Gastrocnemius medialis (tissue), 4 donors: ENCODE results near the gene RETN. TPM values are rescaled to one million over a fixed set of nuclear protein-coding genes. Genes with fewer than 3 reads are reported as not detected.

ENCODE experiments used
- ATAC-seq, 2 donors: fragments of 150-250 bp; one replicate each; pipeline ENCODE4 v1.9.1; 2016
- DNase-seq, 2 donors: peaks; one replicate each; pipeline ENCODE4 v3.0.0-alpha.2; 2019
- H3K27ac ChIP-seq, 4 donors: fragments of 200-600 bp; sonication (generic); 1 replicate in 1 of 4; 2 replicates in 3 of 4; pipeline ENCODE4 v1.5.1; 2016 to 2018; ENCODE audit warnings: mild to moderate bottlenecking in 2 of 4, moderate library complexity in 1 of 4
- H3K27me3 ChIP-seq, 3 donors: fragments of 200-600 bp; sonication (generic) in 2 of 3; 1 replicate in 1 of 3; 2 replicates in 2 of 3; pipeline versions ENCODE4 v1.5.1 to v1.6.0; 2016 to 2019; ENCODE audit warnings: mild to moderate bottlenecking in 1 of 3, moderate library complexity in 1 of 3
- H3K36me3 ChIP-seq, 2 donors: fragments of 200-600 bp; sonication (generic) in 1 of 2; one replicate each; pipeline ENCODE4 v1.5.1; 2017 to 2018
- H3K4me1 ChIP-seq, 2 donors: fragments of 200-600 bp; sonication (generic) in 1 of 2; one replicate each; pipeline ENCODE4 v1.5.1; 2016 to 2017; ENCODE audit warnings: mild to moderate bottlenecking in 2 of 2
- H3K4me3 ChIP-seq, 4 donors: fragments of 200-600 bp; sonication (generic) in 3 of 4; 1 replicate in 1 of 4; 2 replicates in 3 of 4; pipeline ENCODE4 v1.5.1; 2016 to 2019; ENCODE audit warnings: mild to moderate bottlenecking in 2 of 4
- H3K9me3 ChIP-seq, 3 donors: fragments of 200-600 bp; sonication (generic) in 2 of 3; 1 replicate in 1 of 3; 2 replicates in 2 of 3; pipeline ENCODE4 v1.5.1; 2016 to 2019
- POLR2A ChIP-seq, 2 donors: fragments of 450-650 bp; IDR thresholded peaks; one replicate each; pipeline ENCODE4 v1.6.1; 2017; ENCODE audit warnings: antibody characterized with exemption in 2 of 2, mild to moderate bottlenecking in 2 of 2, moderate library complexity in 2 of 2
- in situ Hi-C, 4 donors: fragments of 200-750 bp; cut with MboI; loops; one replicate each; pipeline versions ENCODE4 v1.15.0 to v1.8.0; 2017; ENCODE audit warnings: low sequenced_read_pairs in 4 of 4
- intact Hi-C: fragments of 100-400 bp; cut with DNase I; formaldehyde crosslinking; loops from one replicate; pipeline ENCODE4 v1.15.1; 2023; ENCODE audit warnings: low total_unique reads
- total RNA-seq, 4 donors: library from RNA; depleted of rRNA; stranded (reverse); fragments of >200 nt; gene quantifications; one replicate each; pipeline versions ENCODE4 v1.1.0 to v1.2.3, GENCODE V29; 2016
- TF ChIP-seq, protein P1 (sequence below), 5 experiments: fragments of 450-650 bp in 3 of 5; fragments of 200-600 bp in 2 of 5; sonication (generic) in 2 of 5; IDR thresholded peaks in 4 of 5; conservative IDR thresholded peaks in 1 of 5; 1 replicate in 4 of 5; 2 replicates in 1 of 5; pipeline ENCODE4 v1.5.1; 2016 to 2019; ENCODE audit warnings: antibody characterized with exemption in 5 of 5, mild to moderate bottlenecking in 3 of 5, moderate library complexity in 3 of 5

RETN gene
- total RNA-seq, 4 donors from 2014 or later = 1.2 TPM; not detected in 3

DNA sequence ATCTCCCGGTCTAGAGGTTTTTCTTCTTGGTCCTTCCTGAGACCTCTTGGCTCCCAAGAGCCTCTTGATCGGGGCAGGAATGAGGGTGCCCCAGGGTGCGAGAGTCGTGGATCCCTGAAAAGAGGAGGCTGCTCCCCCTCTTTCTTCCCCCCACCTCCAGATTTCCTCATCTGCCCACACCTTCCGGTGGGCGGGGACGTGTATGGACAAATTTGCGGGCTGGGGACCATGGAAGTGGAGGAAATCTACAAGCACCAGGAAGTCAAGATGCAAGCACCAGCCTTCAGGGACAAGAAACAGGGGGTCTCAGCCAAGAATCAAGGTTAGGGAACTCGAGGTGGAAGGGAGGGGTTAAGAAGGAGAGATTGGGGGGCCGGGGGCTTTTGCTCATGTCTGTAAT is 8.0 kb downstream of the RETN start, which contains the start of gene MCEMP1:
Gene MCEMP1, plus strand, starts transcription at position 237 of the 400 bp plus-strand sequence. Its CDS starts 31 bp downstream, at position 268.
- ATAC-seq (no peak), DNase-seq (no peak)
- TF ChIP-seq, protein P1, sequence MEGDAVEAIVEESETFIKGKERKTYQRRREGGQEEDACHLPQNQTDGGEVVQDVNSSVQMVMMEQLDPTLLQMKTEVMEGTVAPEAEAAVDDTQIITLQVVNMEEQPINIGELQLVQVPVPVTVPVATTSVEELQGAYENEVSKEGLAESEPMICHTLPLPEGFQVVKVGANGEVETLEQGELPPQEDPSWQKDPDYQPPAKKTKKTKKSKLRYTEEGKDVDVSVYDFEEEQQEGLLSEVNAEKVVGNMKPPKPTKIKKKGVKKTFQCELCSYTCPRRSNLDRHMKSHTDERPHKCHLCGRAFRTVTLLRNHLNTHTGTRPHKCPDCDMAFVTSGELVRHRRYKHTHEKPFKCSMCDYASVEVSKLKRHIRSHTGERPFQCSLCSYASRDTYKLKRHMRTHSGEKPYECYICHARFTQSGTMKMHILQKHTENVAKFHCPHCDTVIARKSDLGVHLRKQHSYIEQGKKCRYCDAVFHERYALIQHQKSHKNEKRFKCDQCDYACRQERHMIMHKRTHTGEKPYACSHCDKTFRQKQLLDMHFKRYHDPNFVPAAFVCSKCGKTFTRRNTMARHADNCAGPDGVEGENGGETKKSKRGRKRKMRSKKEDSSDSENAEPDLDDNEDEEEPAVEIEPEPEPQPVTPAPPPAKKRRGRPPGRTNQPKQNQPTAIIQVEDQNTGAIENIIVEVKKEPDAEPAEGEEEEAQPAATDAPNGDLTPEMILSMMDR (IDR thresholded peaks at IDR 0.05 in 4 of 5, conservative IDR thresholded peaks at IDR 0.05 in 1 of 5) = no peak
- TF ChIP-seq POLR2A (IDR thresholded peaks at IDR 0.05) = no peak
- Histone ChIP-seq H3K27ac (no peak within 1 kb of the TSS), H3K4me1 (peaks cover 3 to 7% of the 10 kb centered on the region in 2 donors), H3K27me3 (peaks cover 3 to 15% (median 14%) of the 10 kb centered on the region in 3 donors), H3K4me3 (no peak within 1 kb of the TSS), H3K36me3 (no peaks in the 10 kb centered on the region), H3K9me3 (no peaks in the 10 kb centered on the region)
- in situ Hi-C loops = loop anchor here in 1 of 4 donors (10.0 kb wide), 1 partner anchor 112 kb away; no protein-coding TSS in a partner anchor
- intact Hi-C loops = no loop called here

DNA sequence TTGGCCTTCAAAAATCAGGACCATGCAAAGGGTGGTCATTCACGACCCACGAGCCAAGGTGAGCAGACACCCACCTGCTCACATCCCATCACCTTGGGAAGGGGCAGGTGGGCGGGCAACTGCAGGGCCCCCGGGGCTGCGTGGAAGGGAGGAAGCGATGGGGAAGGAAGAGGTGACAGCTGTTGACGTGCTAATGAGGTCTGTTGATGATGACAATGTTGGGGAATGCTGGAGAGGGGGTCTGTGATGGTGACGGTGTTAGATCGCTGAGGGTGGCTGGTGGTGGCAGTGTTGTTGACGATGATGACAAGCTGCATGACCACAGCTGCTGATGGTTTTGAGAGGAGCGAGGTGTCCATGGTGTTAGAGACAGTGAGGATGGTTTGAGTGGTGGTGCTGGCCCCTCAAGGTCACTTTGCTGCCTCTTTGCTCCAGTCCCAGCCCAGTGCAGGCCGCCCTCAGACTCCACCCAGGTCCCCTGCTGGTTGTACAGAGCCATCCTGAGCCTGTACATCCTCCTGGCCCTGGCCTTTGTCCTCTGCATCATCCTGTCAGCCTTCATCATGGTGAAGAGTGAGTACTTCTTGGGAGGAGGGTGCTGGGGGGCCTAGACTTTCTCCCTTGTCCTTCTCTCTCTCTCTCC is 8.9 kb downstream of the RETN start:
- TF ChIP-seq POLR2A (IDR thresholded peaks at IDR 0.05) = no peak
- TF ChIP-seq, protein P1 (IDR thresholded peaks at IDR 0.05 in 4 of 5, conservative IDR thresholded peaks at IDR 0.05 in 1 of 5) = no peak
- ATAC-seq (no peak), DNase-seq (no peak)
- Histone ChIP-seq H3K36me3 (peaks cover 0 to 4% of the 10 kb centered on the region in 2 donors), H3K4me1 (peaks cover 4 to 9% of the 10 kb centered on the region in 2 donors), H3K4me3 (no peak overlapping the region), H3K27ac (no peak overlapping the region), H3K27me3 (peaks cover 0 to 13% (median 5%) of the 10 kb centered on the region in 3 donors), H3K9me3 (no peaks in the 10 kb centered on the region)
- in situ Hi-C loops (loop anchor here in 1 of 4 donors (10.0 kb wide), 1 partner anchor 113 kb away; no protein-coding TSS in a partner anchor), intact Hi-C loops (no loop called here)

DNA sequence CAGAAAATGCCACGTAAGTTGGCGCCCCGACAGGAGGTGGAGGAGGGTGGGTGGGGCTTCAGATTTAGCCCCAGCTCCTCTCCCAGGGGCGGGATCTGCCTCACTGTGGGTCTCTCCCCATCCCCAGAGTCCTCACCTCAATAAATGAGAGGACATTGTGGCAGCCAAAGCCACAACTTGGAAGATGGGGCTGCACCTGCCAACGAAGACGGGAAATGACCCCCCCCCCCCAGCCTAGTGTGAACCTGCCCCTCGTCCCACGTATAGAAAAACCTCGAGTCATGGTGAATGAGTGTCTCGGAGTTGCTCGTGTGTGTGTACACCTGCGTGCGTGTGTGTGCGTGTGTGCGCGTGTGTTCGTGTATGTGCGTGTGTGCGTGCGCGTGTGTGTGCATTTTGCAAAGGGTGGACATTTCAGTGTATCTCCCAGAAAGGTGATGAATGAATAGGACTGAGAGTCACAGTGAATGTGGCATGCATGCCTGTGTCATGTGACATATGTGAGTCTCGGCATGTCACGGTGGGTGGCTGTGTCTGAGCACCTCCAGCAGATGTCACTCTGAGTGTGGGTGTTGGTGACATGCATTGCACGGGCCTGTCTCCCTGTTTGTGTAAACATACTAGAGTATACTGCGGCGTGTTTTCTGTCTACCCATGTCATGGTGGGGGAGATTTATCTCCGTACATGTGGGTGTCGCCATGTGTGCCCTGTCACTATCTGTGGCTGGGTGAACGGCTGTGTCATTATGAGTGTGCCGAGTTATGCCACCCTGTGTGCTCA is 10.3 kb downstream of the RETN start:
- Histone ChIP-seq H3K27ac (no peak overlapping the region), H3K4me3 (no peak overlapping the region), H3K4me1 (peaks cover 4 to 9% of the 10 kb centered on the region in 2 donors), H3K27me3 (peaks cover 0 to 11% (median 0%) of the 10 kb centered on the region in 3 donors), H3K36me3 (peaks cover 0 to 18% of the 10 kb centered on the region in 2 donors), H3K9me3 (no peaks in the 10 kb centered on the region)
- DNase-seq (no peak), ATAC-seq (no peak)
- in situ Hi-C loops = loop anchor here in 1 of 4 donors (10.0 kb wide), 1 partner anchor 114 kb away; no protein-coding TSS in a partner anchor
- TF ChIP-seq, protein P1 (IDR thresholded peaks at IDR 0.05 in 4 of 5, conservative IDR thresholded peaks at IDR 0.05 in 1 of 5) = no peak
- TF ChIP-seq POLR2A (IDR thresholded peaks at IDR 0.05) = no peak
- intact Hi-C loops = no loop called here

DNA sequence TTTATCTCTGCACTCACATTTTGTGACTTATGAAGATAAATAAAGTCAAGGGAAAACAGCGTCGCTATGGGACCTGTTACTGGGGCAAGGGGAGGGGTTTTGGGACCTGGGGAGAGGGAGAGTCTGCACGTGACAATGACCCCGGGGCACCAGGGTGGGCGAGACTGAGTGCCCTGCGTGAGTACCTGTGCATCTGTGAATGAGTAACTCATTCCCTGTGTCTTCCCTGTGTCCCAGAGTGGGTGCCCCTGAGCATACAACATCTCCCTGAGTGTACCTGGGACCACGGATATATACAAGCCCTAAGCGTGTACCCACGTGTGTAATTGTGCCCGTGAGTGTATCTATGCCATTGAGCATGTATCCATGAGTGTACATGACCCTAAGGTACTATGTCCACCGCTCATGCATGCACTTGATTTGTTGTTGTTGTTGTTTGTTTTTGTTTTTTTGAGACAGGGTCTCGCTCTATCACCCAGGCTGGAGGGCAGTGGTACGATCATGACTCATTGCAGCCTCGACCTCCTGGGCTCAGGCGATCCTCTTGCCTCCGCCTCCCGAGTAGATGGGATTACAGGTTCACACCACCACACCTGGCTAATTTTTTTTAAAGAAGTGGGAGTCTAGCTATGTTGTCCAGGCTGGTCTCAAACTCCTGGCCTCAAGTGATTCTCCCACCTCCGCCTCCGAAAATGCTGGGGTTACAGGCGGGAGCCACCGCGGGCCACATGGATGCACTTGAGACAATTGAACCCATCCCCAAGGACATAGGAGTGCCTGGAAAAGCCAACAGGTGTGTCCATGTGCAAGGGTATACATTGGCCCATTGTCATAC is 11.1 kb downstream of the RETN start:
- no peak for ATAC-seq
- Histone ChIP-seq H3K4me1 (peaks cover 4 to 9% of the 10 kb centered on the region in 2 donors), H3K9me3 (no peaks in the 10 kb centered on the region), H3K27me3 (peaks cover 0 to 11% (median 0%) of the 10 kb centered on the region in 3 donors), H3K27ac (peak overlapping the region in 3 of 4 donors; percentile 8 to 94 (median 93)), H3K4me3 (peak overlapping the region; percentile 91 to 100 (median 94)), H3K36me3 (peaks cover 0 to 22% of the 10 kb centered on the region in 2 donors)
- in situ Hi-C loops (loop anchor here in 2 of 4 donors (5.0 to 10.0 kb wide), 2 partner anchors 108 to 115 kb away; no protein-coding TSS in a partner anchor), intact Hi-C loops (loop anchor here (1.0 to 10.0 kb wide), 5 partner anchors 28 to 325 kb away; partner anchors contain the start of genes PET100 and XAB2)
- no peak for TF ChIP-seq POLR2A (IDR thresholded peaks at IDR 0.05)
- TF ChIP-seq, protein P1 (IDR thresholded peaks at IDR 0.05 in 4 of 5, conservative IDR thresholded peaks at IDR 0.05 in 1 of 5) = no peak
- no peak for DNase-seq
